Liver (tissue), 3 donors: ENCODE measurements around the gene SLX4IP.

Source experiments
- EGR1 ChIP-seq, 2 donors: IDR thresholded peaks; 2 replicates each; pipeline ENCODE4 v1.6.1; 2016 to 2018; ENCODE audit warnings: antibody characterized with exemption in 2 of 2, low read depth in 2 of 2
- FOXA2 ChIP-seq: IDR thresholded peaks from 2 replicates; pipeline ENCODE4 v1.6.1; 2016; ENCODE audit warnings: antibody characterized with exemption
- SP1 ChIP-seq: IDR thresholded peaks from 2 replicates; pipeline ENCODE4 v1.6.1; 2018; ENCODE audit warnings: antibody characterized with exemption, mild to moderate bottlenecking
- TF ChIP-seq, protein P1 (sequence below): fragments of 150-350 bp; IDR thresholded peaks from 2 replicates; pipeline ENCODE4 v1.5.1; 2017; ENCODE audit warnings: improper control_type of control experiment, low read depth, low read length; ENCODE audit not compliant: missing input control
- donor health status: healthy.
- donor health status: healthy.

DNA sequence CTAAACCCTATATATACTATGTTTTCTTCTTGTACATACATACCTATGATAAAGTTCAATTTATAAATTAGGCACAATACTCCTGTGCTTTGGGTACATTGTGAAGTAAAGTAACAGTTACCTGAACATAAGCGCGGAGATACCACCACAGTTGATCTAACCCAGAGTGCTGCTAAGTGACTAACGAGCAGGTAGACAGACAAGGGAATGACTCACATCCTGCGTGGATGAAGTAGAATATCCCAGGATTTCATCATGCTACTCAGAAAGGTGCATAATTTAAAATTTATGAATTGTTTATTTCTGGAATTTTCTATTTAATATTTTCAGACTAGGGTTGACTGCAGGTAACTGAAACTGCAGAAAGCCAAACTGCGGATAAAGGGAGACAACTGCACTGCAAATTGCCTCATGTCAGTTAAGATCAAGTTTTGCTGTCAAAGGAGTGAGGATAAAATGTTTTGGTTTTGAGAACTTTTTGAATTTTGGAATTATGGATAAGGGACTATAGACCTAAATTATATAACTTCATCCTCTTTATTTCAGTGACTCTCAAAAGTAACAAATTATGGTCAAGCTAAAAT, 15.5 kb upstream of the SLX4IP start:
- TF ChIP-seq, protein P1, sequence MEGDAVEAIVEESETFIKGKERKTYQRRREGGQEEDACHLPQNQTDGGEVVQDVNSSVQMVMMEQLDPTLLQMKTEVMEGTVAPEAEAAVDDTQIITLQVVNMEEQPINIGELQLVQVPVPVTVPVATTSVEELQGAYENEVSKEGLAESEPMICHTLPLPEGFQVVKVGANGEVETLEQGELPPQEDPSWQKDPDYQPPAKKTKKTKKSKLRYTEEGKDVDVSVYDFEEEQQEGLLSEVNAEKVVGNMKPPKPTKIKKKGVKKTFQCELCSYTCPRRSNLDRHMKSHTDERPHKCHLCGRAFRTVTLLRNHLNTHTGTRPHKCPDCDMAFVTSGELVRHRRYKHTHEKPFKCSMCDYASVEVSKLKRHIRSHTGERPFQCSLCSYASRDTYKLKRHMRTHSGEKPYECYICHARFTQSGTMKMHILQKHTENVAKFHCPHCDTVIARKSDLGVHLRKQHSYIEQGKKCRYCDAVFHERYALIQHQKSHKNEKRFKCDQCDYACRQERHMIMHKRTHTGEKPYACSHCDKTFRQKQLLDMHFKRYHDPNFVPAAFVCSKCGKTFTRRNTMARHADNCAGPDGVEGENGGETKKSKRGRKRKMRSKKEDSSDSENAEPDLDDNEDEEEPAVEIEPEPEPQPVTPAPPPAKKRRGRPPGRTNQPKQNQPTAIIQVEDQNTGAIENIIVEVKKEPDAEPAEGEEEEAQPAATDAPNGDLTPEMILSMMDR, result no peak
- TF ChIP-seq EGR1 (IDR thresholded peaks at IDR 0.05; ENCODE audit: low read depth in 2 of 2) (no peak), FOXA2 (no peak), SP1 (no peak)
